Measurements from ENCODE around the gene PEPD.
"Not testable (repeated sequence)": the region's sequence is repeated elsewhere in the genome, so short reads cannot be mapped to it uniquely, and the experiment has no call there.

The PEPD gene

DNA sequence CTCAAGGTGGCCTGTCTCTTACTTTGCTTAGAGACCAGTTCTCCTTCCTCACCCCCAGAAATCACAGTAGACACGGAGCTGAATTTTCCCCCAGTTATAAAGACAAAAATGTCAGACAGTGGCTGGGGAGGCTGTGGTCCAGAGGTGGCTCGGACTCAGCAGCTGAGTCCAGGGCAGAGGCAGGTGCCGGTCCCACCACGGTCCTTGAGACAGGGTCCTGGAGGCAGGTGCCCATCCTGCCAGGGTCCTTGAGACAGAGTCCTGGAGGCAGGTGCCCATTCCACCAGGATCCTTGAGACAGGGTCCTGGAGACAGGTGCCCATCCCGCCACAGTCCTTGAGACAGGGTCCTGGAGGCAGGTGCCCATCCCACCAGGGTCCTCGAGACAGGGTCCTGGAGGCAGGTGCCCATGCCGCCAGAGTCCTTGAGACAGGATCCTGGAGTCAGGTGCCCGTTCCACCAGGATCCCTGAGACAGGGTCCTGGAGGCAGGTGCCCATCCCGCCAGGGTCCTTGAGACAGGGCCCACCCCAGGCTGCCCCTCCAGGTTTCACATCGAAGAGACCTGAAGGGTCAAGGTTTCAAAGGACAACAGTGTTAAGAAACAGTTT, 23.1 kb downstream of the PEPD start:
- DNase-seq (ENCODE audit: low spot score) = no peak

DNA sequence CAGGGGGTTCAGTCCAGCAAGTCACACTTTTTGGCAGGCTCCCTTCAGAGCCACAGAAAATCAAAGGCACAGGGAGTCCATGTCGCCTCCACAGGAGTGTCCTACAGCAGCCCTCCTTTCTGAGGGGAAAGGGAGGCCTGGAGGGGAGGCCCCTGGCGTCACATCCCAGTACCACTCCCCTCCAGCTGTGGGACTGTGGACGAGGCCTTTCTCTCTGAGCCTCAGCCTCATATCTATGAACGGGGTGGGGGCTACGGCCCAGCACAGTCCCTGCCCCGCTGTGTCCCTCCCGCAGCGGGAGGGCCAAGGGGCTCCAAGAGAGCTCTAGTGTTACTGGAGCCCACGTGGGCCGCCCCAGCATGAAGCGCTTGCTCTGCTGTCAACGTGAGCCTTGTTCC, 23.8 kb downstream of the PEPD start:
- DNase-seq (ENCODE audit: low spot score) = no peak

DNA sequence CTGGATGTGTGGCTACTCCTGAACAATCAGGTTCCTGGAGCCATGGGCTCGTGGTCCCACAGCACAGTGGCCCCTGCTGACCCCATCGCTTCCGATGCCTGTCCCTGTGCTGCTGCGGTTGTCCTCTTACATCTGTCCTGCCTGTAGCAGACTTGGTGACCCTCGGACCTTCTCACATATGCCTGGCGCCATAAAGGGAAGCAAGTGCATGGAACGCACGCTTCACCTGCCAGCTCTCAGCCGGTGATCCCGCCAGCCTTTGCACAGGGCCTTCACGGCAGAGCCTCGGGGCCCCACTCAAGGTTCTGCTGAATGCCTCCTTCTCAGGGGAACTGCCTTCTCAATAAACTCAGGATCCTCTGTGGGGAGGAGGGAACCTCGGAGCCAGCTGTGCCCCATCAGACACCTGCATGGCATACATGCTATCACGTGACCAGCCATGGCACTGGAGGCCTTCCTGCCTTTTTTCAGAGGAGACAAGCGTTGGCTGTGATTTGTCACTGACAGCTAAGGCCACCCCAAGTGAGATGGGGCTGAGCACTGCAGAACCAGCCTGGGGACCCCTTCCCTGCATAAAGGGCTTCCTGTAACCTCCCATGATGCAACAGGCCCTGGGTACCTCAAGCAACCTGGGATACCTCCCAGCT, 24.3 kb downstream of the PEPD start:
- DNase-seq (ENCODE audit: low spot score) = no peak

DNA sequence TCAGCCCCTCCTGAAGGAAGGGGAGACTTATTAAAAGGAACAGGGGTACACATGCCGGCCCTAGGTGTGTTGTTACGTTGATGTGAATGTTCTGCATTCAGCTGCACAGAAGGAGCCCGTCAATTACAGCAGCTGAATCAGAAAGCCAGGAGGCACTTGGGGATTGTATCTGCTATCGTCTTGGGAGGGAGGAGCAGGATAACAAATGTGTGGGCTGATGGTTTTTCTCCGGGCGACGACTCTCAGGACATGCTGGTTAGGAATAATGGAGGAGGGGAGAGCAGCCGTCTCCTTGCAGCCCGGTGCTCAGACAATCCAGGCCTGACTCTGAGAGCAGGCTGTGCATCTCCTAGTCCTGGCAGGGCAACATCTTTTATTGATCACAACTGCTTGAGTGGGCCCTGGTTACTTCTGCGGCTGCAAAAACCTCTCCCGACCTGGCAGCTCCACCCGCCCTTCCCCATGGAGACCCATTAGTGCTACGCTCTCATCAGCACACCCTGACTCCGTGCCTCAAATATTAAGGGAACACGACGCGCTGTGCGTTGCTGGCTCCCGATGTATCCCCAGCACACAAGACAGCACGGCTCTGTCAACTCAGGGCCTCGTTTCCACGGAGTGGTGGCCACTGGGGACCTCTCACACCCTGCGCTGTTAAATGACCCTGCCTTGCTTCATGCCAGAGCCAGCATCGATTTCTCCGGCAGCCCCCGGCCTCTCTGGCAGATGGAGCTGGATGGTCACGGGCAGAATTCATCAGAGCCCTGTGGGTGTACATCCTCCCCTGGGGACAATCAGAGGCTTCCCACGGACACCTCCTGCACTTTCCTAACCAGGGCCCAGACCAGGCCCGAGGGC, 25.3 kb downstream of the PEPD start:
- no peak for DNase-seq (ENCODE audit: low spot score)

DNA sequence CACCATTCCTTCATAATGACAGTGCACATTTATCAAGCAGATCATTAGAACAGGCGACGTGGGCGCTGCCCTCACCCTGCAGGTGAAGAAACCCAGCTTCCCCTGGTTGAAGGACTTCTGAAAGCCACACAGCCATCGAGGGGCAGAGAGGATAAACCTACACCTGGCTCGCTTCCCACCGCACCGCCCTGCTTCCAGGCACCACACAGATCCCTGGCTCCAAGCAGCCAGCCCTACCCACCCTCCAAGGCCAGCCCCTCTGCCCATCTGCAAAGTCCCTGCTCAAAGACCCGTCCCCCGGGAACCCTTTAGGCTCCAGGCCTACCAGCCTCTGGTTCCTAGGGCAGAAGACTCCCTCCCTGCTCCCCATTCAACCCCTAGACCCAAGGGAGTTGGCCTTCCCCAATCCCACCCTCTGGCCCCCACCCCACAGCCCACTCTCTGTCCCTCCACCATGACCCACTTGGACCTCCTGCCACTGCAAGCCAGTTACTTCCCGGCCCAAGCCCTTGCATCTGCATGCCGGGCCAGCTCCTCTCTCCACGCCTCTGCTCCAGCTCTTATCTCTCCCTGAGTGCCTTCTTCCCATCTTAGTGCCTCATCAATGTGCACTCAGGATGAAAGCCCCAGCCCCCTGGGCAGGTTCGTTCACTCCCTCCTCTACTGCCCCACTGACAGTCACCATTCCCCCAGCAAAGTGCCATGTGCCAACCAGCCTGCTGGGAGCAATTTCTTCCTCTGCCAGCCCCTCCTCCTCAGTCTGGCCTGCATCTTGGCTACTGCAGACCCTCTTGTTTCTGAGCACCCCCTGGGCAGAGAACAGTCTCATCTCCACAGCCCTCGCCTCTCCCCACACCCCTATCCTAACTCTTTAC, 28.0 kb downstream of the PEPD start:
- DNase-seq (ENCODE audit: low spot score) = no peak

DNA sequence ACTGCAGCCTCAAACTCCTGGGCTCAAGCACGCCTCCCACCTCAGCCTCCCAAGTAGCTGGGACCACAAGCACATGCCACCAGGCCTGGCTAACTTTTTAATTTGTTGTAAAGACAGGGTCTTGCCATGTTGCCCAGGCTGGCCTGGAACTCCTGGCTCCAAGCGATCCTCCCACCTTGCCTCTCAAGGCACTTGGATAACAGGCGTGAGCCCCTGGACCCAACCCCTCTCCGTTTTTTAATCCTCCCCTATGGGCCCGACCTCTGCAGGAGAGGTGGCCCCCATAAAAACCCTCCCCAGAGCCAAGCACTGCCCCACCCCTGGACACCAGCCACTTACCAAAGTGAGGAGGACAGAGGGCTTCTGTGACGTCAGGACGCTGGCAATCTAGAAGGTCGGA, 28.6 kb downstream of the PEPD start:
- DNase-seq (ENCODE audit: low spot score) = no peak

DNA sequence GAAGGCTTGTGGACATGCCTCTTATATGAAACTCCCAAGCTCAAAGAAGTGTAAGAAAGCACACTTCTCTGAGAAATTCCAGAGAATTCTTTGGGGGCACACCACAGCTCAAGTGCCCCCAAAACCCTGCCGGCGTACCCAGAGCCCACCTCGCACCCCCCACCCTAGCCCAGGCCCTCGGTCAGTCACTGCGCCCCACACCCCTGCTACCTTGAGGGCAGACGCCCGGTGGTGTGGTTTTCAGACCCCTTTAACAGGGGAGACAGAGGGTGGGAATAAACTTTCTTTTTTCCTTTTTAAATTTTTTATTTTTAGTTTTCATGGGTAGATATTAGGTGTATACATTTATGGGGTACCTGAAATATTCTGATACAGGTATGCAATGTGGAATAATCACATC, 29.5 kb downstream of the PEPD start:
- DNase-seq (ENCODE audit: low spot score) = no peak

DNA sequence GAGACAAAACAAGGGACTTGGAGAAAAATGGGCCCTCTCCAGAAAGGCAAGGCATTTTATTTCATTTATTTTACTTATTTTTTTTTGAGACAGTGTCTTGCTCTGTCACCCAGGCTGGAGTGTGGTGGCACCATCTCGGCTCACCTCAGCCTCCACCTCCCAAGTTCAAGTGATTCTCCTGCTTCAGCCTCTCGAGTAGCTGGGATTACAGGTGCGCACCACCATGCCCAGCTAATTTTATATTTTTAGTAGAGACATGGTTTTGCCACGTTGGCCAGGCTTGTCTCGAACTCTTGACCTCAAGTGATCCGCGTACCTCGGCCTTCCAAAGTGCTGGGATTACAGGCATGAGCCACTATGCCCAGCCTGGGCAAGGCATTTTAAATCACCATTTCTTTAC, 31.0 kb downstream of the PEPD start:
- DNase-seq (ENCODE audit: low spot score) = not testable (repeated sequence)

DNA sequence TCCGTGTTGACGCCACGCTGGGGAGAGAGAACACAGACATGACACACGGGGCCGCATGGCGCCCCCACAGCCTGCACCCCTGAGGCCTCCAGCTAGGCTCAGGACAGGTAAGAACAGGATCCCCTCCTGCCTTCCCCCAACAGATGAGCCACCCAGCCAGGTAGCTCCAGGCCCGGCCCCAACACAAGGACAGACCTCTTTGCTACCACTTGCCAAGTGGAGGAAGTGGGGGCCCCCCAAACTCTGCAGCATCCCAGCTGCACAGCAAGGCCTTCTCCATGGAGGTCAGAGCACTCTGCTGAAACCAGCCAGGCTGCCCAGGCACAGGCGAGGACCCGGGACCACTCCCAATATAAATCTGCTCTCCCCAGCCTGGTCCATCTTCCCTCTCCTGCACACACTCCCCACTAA, 31.5 kb downstream of the PEPD start:
- no peak for DNase-seq (ENCODE audit: low spot score)

DNA sequence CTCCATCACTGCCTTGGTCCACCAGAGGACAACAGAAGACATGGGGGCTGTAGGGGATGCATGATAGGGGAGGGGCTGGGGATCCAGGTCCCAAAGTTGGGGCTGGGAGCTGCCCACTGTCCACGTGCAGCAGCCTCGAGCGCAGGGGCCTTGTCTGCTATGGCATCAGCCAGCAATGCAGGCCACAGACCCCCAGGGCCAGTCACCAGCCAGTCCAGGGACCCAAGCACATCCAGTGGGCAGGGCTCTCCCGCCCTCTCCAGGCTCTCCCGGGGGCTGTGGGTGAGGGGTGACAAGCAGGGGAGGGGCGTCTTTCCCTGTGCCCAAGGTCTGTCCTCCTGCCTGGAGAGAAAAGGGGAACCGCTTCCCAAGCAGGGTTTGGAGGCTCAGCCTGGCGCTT, 32.8 kb downstream of the PEPD start:
- no peak for DNase-seq (ENCODE audit: low spot score)

DNA sequence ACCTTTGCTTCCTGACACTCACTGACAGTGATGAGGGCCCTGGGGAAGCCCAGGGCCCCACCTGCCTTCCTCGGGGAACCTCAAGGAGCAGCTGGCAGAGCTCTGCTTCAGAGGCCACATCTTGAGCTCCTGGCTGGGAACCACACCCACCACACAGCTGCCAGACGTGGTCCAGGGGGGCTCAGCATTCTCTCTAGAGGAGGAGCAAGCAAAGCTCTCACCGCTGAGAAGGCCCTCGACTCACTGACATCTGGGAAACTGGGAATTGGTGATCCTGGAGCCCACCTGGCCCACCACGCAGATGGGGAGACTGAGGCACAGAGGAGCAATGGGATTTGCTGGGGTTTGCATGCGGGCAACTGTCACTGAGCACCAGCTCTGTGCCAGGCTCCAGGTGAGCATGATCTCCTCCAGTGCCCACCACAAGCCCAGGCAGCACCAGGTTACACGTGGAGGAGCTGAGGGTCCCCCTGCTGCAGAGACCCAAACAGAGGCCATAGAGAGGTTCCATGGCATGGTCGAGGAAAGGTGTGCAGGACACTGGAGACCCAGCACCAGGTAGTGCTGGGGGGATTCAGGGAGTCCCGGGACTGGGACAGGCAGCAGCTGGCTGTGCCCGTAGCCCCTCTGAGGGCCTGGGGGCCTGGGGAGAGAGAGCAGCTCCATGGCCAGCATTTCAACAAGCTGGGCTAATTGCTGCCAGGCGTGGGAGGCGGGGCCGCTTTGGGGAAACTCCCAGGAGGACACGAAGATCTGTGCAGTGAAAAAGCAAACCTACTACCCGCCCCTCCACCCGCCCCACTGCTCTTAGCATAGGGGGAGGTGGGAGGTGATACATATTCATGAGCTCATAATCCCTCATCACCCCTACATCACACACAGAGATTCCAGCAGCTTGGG, 33.4 kb downstream of the PEPD start:
- no peak for DNase-seq (ENCODE audit: low spot score)

DNA sequence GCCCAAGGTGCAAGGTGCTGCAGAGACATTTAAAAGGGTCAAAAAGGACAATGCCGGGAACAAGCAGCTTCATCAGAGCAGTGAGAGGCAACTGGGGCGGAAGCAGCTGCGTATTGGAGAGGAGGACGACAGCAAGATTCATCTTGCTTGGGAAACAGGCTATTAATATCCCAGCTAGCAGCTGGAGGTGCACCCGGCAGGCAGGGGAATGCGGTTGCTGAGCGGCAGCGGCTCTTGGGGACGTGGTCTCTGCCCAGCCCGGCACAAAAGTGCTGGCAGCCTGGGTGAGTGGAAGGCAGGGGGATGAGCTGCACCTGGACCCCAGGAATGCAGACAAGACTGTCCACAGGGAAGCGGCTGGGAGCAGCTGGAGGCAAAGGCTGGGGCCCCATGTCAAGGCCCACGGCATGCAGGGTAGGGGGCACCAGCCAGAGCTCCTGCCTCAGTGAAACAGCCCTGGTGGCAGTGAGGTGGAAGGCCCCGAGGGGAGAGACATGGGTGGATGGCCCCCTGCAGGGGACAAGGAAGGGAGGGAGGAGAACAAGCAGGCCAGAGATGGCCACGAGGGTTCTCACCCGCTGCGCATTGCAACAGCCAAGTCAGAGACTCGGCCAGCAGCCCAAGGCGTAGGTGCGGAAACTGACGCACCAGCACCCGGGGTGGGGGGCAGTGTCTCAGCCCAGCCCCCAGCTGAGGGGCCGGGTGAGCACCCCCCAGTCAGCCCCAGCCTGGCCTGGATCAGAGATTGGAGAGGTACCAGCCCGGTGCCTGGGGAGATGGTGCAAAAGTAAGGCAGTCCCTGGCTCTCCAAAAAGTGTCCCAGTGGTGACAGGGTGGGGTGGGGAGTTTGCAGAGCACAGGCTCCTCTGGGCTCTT, 34.4 kb downstream of the PEPD start:
- no peak for DNase-seq (ENCODE audit: low spot score)

DNA sequence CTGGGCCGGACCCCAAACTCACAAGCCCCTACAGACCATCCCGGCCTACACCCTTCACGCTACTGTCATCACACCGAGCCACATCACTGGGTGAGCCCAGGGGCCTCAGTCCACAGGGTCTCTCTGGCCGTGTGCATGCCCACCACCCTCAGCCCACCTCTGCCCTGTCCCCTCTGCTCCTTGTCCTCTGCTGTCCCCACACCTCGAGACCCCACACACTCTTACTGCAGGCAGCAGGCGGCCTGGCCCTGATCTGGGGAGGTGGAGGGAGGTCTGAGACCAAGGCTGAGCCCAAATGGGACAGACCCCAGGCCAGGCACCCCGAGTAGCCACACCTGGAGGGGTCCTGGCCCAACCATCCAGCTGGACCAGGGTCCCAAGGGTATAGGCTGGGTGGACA, 35.2 kb downstream of the PEPD start:
- no peak for DNase-seq (ENCODE audit: low spot score)

DNA sequence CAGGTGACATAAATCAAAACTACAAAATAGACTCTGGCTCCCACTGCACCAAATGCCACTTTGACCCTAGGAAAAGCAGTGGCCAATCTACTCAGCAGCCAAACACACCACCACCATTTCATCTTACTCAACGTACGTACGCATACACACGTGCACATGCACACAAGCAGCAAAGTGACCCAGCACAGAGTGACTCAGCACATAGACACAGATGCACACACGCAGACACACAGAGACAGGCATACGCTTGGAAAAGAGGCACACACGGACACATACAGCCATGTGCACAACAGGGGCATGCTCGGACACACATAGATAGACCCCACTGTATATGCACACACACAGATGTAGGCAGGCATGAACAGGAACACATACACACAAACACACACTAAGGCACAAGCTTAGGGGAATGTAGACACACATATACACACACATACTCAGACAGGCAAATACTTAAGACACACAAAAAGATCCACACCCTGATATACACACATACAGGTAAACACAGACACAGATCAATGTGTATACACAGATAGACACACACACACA, 37.3 kb downstream of the PEPD start:
- DNase-seq (ENCODE audit: low spot score) = no peak

DNA sequence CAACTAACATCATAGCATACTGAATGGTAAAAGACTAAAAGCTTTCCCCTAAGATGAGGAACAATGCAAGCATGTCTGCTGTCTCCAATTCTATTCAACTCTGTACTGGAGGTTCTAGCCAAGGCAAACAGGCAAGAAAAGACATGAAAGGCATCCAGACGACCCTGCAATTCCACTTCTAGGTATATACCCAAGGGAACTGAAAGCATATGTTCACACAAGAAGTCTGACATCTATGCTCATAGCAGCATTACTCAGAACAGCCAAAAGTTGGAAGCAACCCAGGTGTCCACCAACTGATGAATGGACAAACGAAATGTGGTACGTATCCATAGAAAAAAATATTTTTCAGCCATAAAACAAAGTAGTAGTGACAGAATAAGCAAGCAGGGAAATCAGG, 39.1 kb downstream of the PEPD start:
- DNase-seq (ENCODE audit: low spot score) = no peak

DNA sequence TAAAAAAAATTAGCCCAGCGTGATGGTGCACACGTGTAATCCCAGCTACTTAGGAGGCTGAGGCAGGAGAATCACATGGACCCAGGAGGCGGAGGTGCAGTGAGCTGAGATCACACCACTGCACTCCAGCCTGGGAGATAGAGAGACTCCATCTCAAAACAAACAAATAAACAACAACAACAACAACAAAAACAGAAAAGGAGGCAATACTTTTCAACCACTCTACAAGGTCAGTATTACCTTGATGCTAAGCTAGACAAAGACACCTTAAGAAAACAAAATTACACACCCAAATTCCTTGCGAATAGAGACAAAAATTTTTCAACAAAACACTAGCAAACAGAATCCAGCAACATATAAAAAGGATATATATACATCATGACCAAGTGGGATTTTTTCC, 39.7 kb downstream of the PEPD start:
- DNase-seq (ENCODE audit: low spot score) = no peak

DNA sequence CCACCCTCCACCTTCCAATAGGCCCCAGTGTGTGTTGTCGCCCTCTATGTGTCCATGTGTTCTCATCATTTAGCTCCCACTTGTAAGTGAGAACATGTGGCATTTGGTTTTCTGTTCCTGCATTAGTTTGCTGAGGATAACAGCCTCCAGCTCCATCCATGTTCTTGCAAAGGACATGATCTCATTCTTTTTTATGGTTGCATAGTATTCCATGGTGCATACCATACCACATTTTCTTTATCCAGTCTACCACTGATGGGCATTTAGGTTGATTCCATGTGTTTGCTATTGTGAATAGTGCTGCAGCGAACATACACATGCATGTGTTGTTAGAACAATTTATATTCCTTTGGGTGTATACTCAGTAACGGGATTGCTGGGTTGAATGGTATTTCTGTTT, 42.0 kb downstream of the PEPD start:
- DNase-seq (ENCODE audit: low spot score) = not testable (repeated sequence)

DNA sequence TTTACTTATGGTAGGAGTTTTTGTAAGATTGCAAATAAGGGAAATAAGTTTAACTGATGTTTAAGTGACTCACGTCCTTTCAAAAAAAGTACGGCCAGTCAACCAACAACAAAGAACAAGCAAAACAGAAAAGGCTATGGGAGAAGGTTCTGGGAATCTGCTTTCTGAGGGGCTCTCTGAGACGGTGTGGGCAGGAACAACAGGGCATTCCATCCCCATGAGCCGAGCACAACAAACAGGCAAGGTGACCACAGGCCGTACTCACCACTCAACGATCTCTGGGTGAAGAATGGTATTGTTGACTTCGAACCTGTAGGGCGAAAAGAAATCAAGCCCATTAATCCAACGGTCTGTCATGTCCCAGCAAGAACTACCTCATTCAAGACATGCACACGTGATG, 43.8 kb downstream of the PEPD start:
- no peak for DNase-seq (ENCODE audit: low spot score)

DNA sequence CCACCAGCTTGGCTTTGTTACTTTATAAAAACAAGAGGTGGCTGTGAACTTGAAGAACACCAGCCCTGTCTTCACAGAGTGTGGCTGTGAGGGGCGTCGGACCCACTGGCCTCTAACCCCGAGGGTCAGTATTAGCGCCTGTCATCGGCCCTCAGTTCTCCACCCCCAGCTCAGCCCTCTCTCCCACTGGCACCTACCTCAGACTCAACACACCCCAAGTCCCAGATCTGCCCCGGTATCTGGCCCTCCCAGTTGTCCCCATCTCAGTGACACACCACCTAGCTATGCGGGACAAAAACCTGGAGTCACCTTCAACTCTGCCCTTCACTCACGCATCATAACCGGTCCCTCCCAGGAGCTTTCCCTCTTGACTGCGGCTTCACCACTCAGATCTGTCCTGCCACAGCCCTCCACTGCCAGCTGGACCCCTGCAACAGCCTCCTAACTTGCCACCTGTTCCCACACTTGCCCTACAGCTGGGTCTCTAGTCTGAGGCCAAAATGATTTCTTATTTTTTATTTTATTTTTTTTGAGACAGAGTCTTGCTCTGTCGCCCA, 45.4 kb downstream of the PEPD start:
- DNase-seq (ENCODE audit: low spot score) = no peak
